Spleen (tissue), 11 donors: ENCODE data around the gene KIF1A. TPM values are rescaled to one million over a fixed set of nuclear protein-coding genes. Genes with fewer than 3 reads are reported as not detected.
"Not testable (repeated sequence)": the region's sequence is repeated elsewhere in the genome, so short reads cannot be mapped to it uniquely, and the experiment has no call there.

Experiments
- DNase-seq: peaks from one replicate; pipeline ENCODE4 v3.0.0-alpha.2; 2020
- H3K27ac ChIP-seq, 8 donors: fragments of 200-600 bp; sonication (generic) in 7 of 8; 1 replicate in 4 of 8; 2 replicates in 4 of 8; pipeline versions ENCODE4 v1.5.0 to v1.8.0; 2016 to 2021; ENCODE audit warnings: inconsistent platforms in 4 of 8, mild to moderate bottlenecking in 4 of 8, moderate library complexity in 1 of 8
- H3K27me3 ChIP-seq, 7 donors: fragments of 200-600 bp; sonication (generic) in 6 of 7; replicated peaks in 1 of 7; 1 replicate in 4 of 7; 2 replicates in 3 of 7; pipeline versions ENCODE4 v1.5.0 to v1.8.0; 2016 to 2021; ENCODE audit warnings: inconsistent platforms in 3 of 7, mild to moderate bottlenecking in 1 of 7
- H3K36me3 ChIP-seq, 6 donors: fragments of 200-600 bp; sonication (generic) in 5 of 6; 1 replicate in 4 of 6; 2 replicates in 2 of 6; pipeline versions ENCODE4 v1.5.0 to v1.8.0; 2016 to 2021; ENCODE audit warnings: inconsistent platforms in 2 of 6
- H3K4me1 ChIP-seq, 6 donors: fragments of 200-600 bp; sonication (generic) in 5 of 6; 1 replicate in 3 of 6; 2 replicates in 3 of 6; pipeline versions ENCODE4 v1.5.0 to v1.8.0; 2016 to 2021; ENCODE audit warnings: inconsistent platforms in 3 of 6
- H3K4me3 ChIP-seq, 8 donors: fragments of 200-600 bp; sonication (generic) in 7 of 8; 1 replicate in 4 of 8; 2 replicates in 4 of 8; pipeline versions ENCODE4 v1.5.0 to v1.8.0; 2016 to 2021; ENCODE audit warnings: inconsistent platforms in 4 of 8, mild to moderate bottlenecking in 4 of 8, moderate library complexity in 2 of 8
- H3K9me3 ChIP-seq, 8 donors: fragments of 200-600 bp; sonication (generic) in 7 of 8; 1 replicate in 4 of 8; 2 replicates in 4 of 8; pipeline versions ENCODE4 v1.5.0 to v1.8.0; 2016 to 2021; ENCODE audit warnings: inconsistent platforms in 4 of 8
- CTCF ChIP-seq, 11 experiments: fragments of 200-600 bp in 7 of 11; fragments of 450-650 bp in 4 of 11; sonication (generic) in 4 of 11; IDR thresholded peaks in 8 of 11; conservative IDR thresholded peaks in 3 of 11; 1 replicate in 7 of 11; 2 replicates in 4 of 11; pipeline versions ENCODE4 v1.4.0 to v1.8.0; 2016 to 2021; ENCODE audit warnings: antibody characterized with exemption in 11 of 11, inconsistent platforms in 4 of 11, mild to moderate bottlenecking in 1 of 11
- POLR2A ChIP-seq, 3 donors: fragments of 450-650 bp; IDR thresholded peaks; one replicate each; pipeline ENCODE4 v1.5.1; 2017; ENCODE audit warnings: antibody characterized with exemption in 3 of 3, mild to moderate bottlenecking in 1 of 3
- POLR2AphosphoS5 ChIP-seq, 3 donors: sonication (generic); formaldehyde crosslinking; IDR thresholded peaks; one replicate each; pipeline ENCODE4 v1.5.1; 2017; ENCODE audit warnings: antibody characterized with exemption in 3 of 3
- WGBS, 5 donors: extraction: QIAGEN DNeasy Blood & Tissue Kit in 3 of 5; methylation state at CpG; one replicate each; pipeline versions ENCODE4 v1.1.5 to v1.1.7; 2013 to 2018; 5-methylcytosine and 5-hydroxymethylcytosine counted together
- intact Hi-C: fragments of 100-400 bp; cut with DNase I; formaldehyde crosslinking; loops from one replicate; pipeline ENCODE4 v1.15.0; 2023; ENCODE audit warnings: low total_unique reads
- polyA plus RNA-seq, 3 donors: library from polyadenylated mRNA; stranded (reverse); fragments of 200-250 nt; gene quantifications; one replicate each; pipeline ENCODE4 v1.2.1, GENCODE V29; 2013
- total RNA-seq, 7 donors: library from RNA; depleted of rRNA in 3 of 7; stranded (reverse); fragments of >200 nt in 3 of 7; fragmentation: NEBNext Ultra II Directional in 4 of 7; extraction: Animal tissue kit (Norgen Biotek cat#: 25700) in 4 of 7; gene quantifications; one replicate each; pipeline versions ENCODE4 v1.1.0 to v1.2.1, GENCODE V29; 2016 to 2021
- donor health status: healthy with polysubstance abuse.
- donor health status: DM: no; HTN: no; CAD: no; lungs with moderate emphysema.
- donor health status: DM: no; HTN: no; CAD: no.
- donor health status: Bipolar disorder and iron deficiency.
- donor health status: healthy.
- donor health status: DM: no; HTN: no; CAD: no.
- donor health status: DM: yes; HTN: yes; CAD: no.

KIF1A gene
- total and polyA plus RNA-seq, 10 donors, result 0.02 to 2.0 (median 0.55) TPM; not detected in 1

- intact Hi-C loops, H3K4me3 ChIP-seq, H3K9me3 ChIP-seq, DNase-seq, H3K36me3 ChIP-seq, H3K27ac ChIP-seq, H3K4me1 ChIP-seq: not testable (repeated sequence)
- WGBS, 5 donors, result 22 to 43% (median 35%) methylated on average over 7 to 12 of the region's 16 CpGs
- peaks cover 0 to 35% (median 17%) of the 10 kb centered on the region in 7 donors for H3K27me3 ChIP-seq
These were observed 145.4 kb downstream of the KIF1A start for GRCh38 chr2:240674461-240675184.

- no peak overlapping the region for H3K4me3 ChIP-seq
- 0 to 30% (median 11%) methylated on average over 2 to 55 of the region's 55 CpGs for WGBS, 5 donors
- peaks cover 0 to 8% (median 0%) of the 10 kb centered on the region in 6 donors for H3K4me1 ChIP-seq
- DNase-seq, result no peak
- intact Hi-C loops, result no loop called here
- no peaks in the 10 kb centered on the region for H3K36me3 ChIP-seq
- no peak for TF ChIP-seq POLR2AphosphoS5 (IDR thresholded peaks at IDR 0.05)
- no peak for TF ChIP-seq POLR2A (IDR thresholded peaks at IDR 0.05)
- TF ChIP-seq CTCF (IDR thresholded peaks at IDR 0.05 in 8 of 11, conservative IDR thresholded peaks at IDR 0.05 in 3 of 11), result no peak
- no peak overlapping the region for H3K27ac ChIP-seq
- H3K9me3 ChIP-seq, result no peaks in the 10 kb centered on the region
- peaks cover 0 to 35% (median 17%) of the 10 kb centered on the region in 7 donors for H3K27me3 ChIP-seq
These were observed 147.3 kb downstream of the KIF1A start for GRCh38 chr2:240672701-240673190.

- intact Hi-C loops, result no loop called here
- Histone ChIP-seq H3K27me3 (peaks cover 0 to 39% (median 17%) of the 10 kb centered on the region in 7 donors), H3K9me3 (no peaks in the 10 kb centered on the region), H3K4me1 (peaks cover 0 to 8% (median 0%) of the 10 kb centered on the region in 6 donors), H3K27ac (no peak overlapping the region), H3K4me3 (no peak overlapping the region), H3K36me3 (no peaks in the 10 kb centered on the region)
- TF ChIP-seq POLR2AphosphoS5 (IDR thresholded peaks at IDR 0.05) (no peak), POLR2A (IDR thresholded peaks at IDR 0.05) (no peak), CTCF (IDR thresholded peaks at IDR 0.05 in 8 of 11, conservative IDR thresholded peaks at IDR 0.05 in 3 of 11) (no peak)
- WGBS, 5 donors, result 30 to 65% (median 56%) methylated on average over 31 to 46 of the region's 46 CpGs
- DNase-seq, result no peak
These were observed 147.8 kb downstream of the KIF1A start for GRCh38 chr2:240672076-240672700.

GRCh38 chr2:240670950-240671349 lies 149.1 kb downstream of the KIF1A start:
- Histone ChIP-seq H3K9me3 (no peaks in the 10 kb centered on the region), H3K4me1 (peaks cover 0 to 8% (median 0%) of the 10 kb centered on the region in 6 donors), H3K36me3 (no peaks in the 10 kb centered on the region), H3K4me3 (no peak overlapping the region), H3K27me3 (peaks cover 0 to 50% (median 17%) of the 10 kb centered on the region in 7 donors), H3K27ac (no peak overlapping the region)
- TF ChIP-seq CTCF (IDR thresholded peaks at IDR 0.05 in 8 of 11, conservative IDR thresholded peaks at IDR 0.05 in 3 of 11) (no peak), POLR2A (IDR thresholded peaks at IDR 0.05) (no peak), POLR2AphosphoS5 (IDR thresholded peaks at IDR 0.05) (no peak)
- no peak for DNase-seq
- intact Hi-C loops, result no loop called here
- 86 to 90% (median 87%) methylated on average over 4 of the region's 4 CpGs for WGBS, 5 donors
